ENCODE data around the gene UBQLN4.

Gene UBQLN4

DNA sequence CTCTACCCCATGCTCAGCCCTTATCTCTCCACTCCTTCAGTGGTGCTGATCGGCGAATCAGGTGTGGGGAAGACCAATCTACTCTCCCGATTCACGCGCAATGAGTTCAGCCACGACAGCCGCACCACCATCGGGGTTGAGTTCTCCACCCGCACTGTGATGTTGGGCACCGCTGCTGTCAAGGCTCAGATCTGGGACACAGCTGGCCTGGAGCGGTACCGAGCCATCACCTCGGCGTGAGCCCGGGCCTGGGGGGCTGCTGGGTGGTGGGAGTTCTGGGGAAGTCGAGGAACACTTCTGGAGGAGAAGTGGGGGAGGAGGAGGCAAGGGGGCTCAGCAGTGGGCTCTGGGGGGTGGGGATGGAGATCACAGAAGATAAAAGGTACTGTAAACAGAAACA, 12.3 kb upstream of the UBQLN4 start:
- Histone ChIP-seq H2AFZ (ENCODE audit: low read depth, low read length) (no peak overlapping the region), H3K9ac (ENCODE audit: low read depth, low read length) (no peak overlapping the region), H3K36me3 (ENCODE audit: insufficient read depth, low read length) (no peaks in the 10 kb centered on the region), H3K9me3 (ENCODE audit: insufficient read depth, low read length, severe bottlenecking) (no peaks in the 10 kb centered on the region), H3K27me3 (ENCODE audit: insufficient read depth, low read length, poor library complexity) (no peaks in the 10 kb centered on the region), H3K79me2 (ENCODE audit: insufficient read depth, low read length) (no peaks in the 10 kb centered on the region), H3K4me1 (ENCODE audit: insufficient read depth, low read length) (no peaks in the 10 kb centered on the region), H3K4me2 (ENCODE audit: insufficient read depth, low read length) (no peak overlapping the region), H3K4me3 (ENCODE audit: low read depth in 1 of 2, low read length in 2 of 2) (no peak overlapping the region), H4K20me1 (ENCODE audit: insufficient read depth, low read length) (no peaks in the 10 kb centered on the region), H3K27ac (ENCODE audit: low read length) (no peak overlapping the region)
- ATAC-seq (ENCODE audit: insufficient read depth, low read depth) (no peak), DNase-seq (no peak)
- TF ChIP-seq, protein P1, sequence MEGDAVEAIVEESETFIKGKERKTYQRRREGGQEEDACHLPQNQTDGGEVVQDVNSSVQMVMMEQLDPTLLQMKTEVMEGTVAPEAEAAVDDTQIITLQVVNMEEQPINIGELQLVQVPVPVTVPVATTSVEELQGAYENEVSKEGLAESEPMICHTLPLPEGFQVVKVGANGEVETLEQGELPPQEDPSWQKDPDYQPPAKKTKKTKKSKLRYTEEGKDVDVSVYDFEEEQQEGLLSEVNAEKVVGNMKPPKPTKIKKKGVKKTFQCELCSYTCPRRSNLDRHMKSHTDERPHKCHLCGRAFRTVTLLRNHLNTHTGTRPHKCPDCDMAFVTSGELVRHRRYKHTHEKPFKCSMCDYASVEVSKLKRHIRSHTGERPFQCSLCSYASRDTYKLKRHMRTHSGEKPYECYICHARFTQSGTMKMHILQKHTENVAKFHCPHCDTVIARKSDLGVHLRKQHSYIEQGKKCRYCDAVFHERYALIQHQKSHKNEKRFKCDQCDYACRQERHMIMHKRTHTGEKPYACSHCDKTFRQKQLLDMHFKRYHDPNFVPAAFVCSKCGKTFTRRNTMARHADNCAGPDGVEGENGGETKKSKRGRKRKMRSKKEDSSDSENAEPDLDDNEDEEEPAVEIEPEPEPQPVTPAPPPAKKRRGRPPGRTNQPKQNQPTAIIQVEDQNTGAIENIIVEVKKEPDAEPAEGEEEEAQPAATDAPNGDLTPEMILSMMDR (IDR thresholded peaks at IDR 0.05; ENCODE audit: borderline replicate concordance, extremely low read depth, low read length, poor library complexity, severe bottlenecking) = no peak
- TF ChIP-seq EZH2 (IDR thresholded peaks at IDR 0.05; ENCODE audit: borderline replicate concordance, low read depth, low read length, severe bottlenecking) = no peak

DNA sequence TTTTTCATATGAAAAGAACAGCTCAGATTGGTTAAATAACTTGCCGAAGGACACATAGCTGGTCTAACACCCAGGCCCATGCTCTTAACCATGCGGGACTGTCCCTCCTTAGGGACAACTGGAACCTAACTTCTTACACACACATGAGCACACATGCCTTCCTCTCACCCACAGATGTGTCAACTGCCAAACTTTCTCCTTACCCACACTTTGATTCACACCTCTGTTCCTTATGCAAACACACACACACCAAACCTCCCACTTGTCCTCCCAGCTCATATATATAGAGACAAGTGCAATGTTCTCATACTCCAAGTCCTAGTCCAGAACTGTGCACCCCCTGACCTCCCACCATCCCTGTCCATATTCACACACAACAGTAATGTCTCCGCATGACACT, 11.6 kb upstream of the UBQLN4 start:
- no peak overlapping the region for H3K9ac ChIP-seq (ENCODE audit: low read depth, low read length)
- no peaks in the 10 kb centered on the region for H4K20me1 ChIP-seq (ENCODE audit: insufficient read depth, low read length)

DNA sequence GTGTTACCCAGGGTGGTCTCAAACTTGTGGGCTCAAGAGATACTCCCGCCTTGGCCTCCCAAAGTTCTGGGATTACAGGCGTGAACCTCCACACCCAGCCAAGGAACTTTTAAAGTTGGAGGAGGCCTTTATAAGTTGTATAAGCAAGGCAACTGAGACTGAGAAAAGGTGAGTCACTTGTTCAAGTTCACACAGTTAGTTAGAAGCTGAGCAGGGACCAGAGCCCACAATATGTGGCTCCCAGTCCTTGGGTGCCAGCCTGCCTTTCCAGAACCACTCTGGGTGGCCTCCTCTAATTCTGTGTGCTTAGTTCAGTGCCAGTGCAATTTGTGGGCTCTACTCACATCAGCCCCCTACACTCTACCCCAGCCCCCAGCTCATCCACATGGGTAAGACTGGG, 11.0 kb upstream of the UBQLN4 start:
- no peaks in the 10 kb centered on the region for H3K27me3 ChIP-seq (ENCODE audit: insufficient read depth, low read length, poor library complexity)
- no peaks in the 10 kb centered on the region for H3K36me3 ChIP-seq (ENCODE audit: insufficient read depth, low read length)
- H3K4me1 ChIP-seq (ENCODE audit: insufficient read depth, low read length) = no peaks in the 10 kb centered on the region
- TF ChIP-seq, protein P1 (IDR thresholded peaks at IDR 0.05; ENCODE audit: borderline replicate concordance, extremely low read depth, low read length, poor library complexity, severe bottlenecking) = no peak
- no peak for TF ChIP-seq EZH2 (IDR thresholded peaks at IDR 0.05; ENCODE audit: borderline replicate concordance, low read depth, low read length, severe bottlenecking)
- no peak overlapping the region for H3K27ac ChIP-seq (ENCODE audit: low read length)
- no peak for DNase-seq
- no peaks in the 10 kb centered on the region for H3K79me2 ChIP-seq (ENCODE audit: insufficient read depth, low read length)
- no peak overlapping the region for H3K9ac ChIP-seq (ENCODE audit: low read depth, low read length)
- H3K9me3 ChIP-seq (ENCODE audit: insufficient read depth, low read length, severe bottlenecking) = no peaks in the 10 kb centered on the region
- H3K4me2 ChIP-seq (ENCODE audit: insufficient read depth, low read length) = no peak overlapping the region
- H2AFZ ChIP-seq (ENCODE audit: low read depth, low read length) = no peak overlapping the region
- no peak overlapping the region for H3K4me3 ChIP-seq (ENCODE audit: low read depth in 1 of 2, low read length in 2 of 2)
- no peak for ATAC-seq (ENCODE audit: insufficient read depth, low read depth)
- H4K20me1 ChIP-seq (ENCODE audit: insufficient read depth, low read length) = no peaks in the 10 kb centered on the region

More for the DNA sequence above, 11.6 kb upstream of the UBQLN4 start:
- ATAC-seq (ENCODE audit: insufficient read depth, low read depth) (no peak), DNase-seq (no peak)
- Histone ChIP-seq H3K27ac (ENCODE audit: low read length) (no peak overlapping the region), H2AFZ (ENCODE audit: low read depth, low read length) (no peak overlapping the region), H3K4me2 (ENCODE audit: insufficient read depth, low read length) (no peak overlapping the region), H3K27me3 (ENCODE audit: insufficient read depth, low read length, poor library complexity) (no peaks in the 10 kb centered on the region), H3K79me2 (ENCODE audit: insufficient read depth, low read length) (no peaks in the 10 kb centered on the region), H3K4me1 (ENCODE audit: insufficient read depth, low read length) (no peaks in the 10 kb centered on the region), H3K36me3 (ENCODE audit: insufficient read depth, low read length) (no peaks in the 10 kb centered on the region), H3K4me3 (ENCODE audit: low read depth in 1 of 2, low read length in 2 of 2) (no peak overlapping the region), H3K9me3 (ENCODE audit: insufficient read depth, low read length, severe bottlenecking) (no peaks in the 10 kb centered on the region)
- TF ChIP-seq, protein P1 (IDR thresholded peaks at IDR 0.05; ENCODE audit: borderline replicate concordance, extremely low read depth, low read length, poor library complexity, severe bottlenecking) = no peak
- TF ChIP-seq EZH2 (IDR thresholded peaks at IDR 0.05; ENCODE audit: borderline replicate concordance, low read depth, low read length, severe bottlenecking) = no peak

DNA sequence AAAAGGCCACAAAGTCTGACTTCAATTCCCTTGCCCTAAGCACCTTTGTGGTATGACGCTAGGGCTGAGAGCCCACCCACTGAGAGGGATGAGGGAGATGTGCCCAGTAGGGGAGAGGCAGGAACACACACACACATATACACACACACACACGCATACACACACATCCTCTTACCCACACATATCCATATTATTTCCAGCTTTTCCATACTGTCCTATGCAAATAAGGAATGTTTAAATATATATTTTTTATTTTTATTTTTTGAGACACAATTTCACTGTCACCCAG, 10.3 kb upstream of the UBQLN4 start:
- Histone ChIP-seq H3K9me3 (ENCODE audit: insufficient read depth, low read length, severe bottlenecking) (no peaks in the 10 kb centered on the region), H3K79me2 (ENCODE audit: insufficient read depth, low read length) (no peaks in the 10 kb centered on the region), H2AFZ (ENCODE audit: low read depth, low read length) (no peak overlapping the region), H3K4me3 (ENCODE audit: low read depth in 1 of 2, low read length in 2 of 2) (no peak overlapping the region), H3K9ac (ENCODE audit: low read depth, low read length) (no peak overlapping the region), H3K27ac (ENCODE audit: low read length) (no peak overlapping the region), H3K4me2 (ENCODE audit: insufficient read depth, low read length) (no peak overlapping the region), H3K27me3 (ENCODE audit: insufficient read depth, low read length, poor library complexity) (no peaks in the 10 kb centered on the region), H4K20me1 (ENCODE audit: insufficient read depth, low read length) (no peaks in the 10 kb centered on the region), H3K36me3 (ENCODE audit: insufficient read depth, low read length) (no peaks in the 10 kb centered on the region), H3K4me1 (ENCODE audit: insufficient read depth, low read length) (no peaks in the 10 kb centered on the region)
- DNase-seq (no peak), ATAC-seq (ENCODE audit: insufficient read depth, low read depth) (no peak)
- no peak for TF ChIP-seq EZH2 (IDR thresholded peaks at IDR 0.05; ENCODE audit: borderline replicate concordance, low read depth, low read length, severe bottlenecking)
- TF ChIP-seq, protein P1 (IDR thresholded peaks at IDR 0.05; ENCODE audit: borderline replicate concordance, extremely low read depth, low read length, poor library complexity, severe bottlenecking) = no peak

All from DND-41 (cell line).